Mesendoderm (in vitro differentiated cells): ENCODE data around the gene MAGED1.
A peak's percentile ranks its signal among the peaks of the same experiment; 100 is the strongest.

Source experiments
- DNase-seq: peaks from one replicate; pipeline ENCODE4 v3.0.0; 2013
- H2AK5ac ChIP-seq: 2 replicates; pipeline ENCODE4 v1.6.1; 2013; ENCODE audit warnings: low read length, inconsistent platforms
- H2BK120ac ChIP-seq: 2 replicates; pipeline ENCODE4 v1.6.1; 2013; ENCODE audit warnings: low read depth, mild to moderate bottlenecking, low read length, moderate library complexity, mixed read lengths
- H2BK15ac ChIP-seq: replicated peaks from 2 replicates; pipeline ENCODE4 v1.6.1; 2013; ENCODE audit warnings: low read depth, mild to moderate bottlenecking, moderate library complexity
- H2BK5ac ChIP-seq: 2 replicates; pipeline ENCODE4 v1.6.1; 2013; ENCODE audit warnings: low read length, inconsistent platforms
- H3K18ac ChIP-seq: 2 replicates; pipeline ENCODE4 v1.6.1; 2013; ENCODE audit warnings: mild to moderate bottlenecking, low read length, mixed read lengths
- H3K23ac ChIP-seq: one replicate; pipeline ENCODE4 v1.6.1; 2013; ENCODE audit warnings: low read length
- H3K27ac ChIP-seq: 2 replicates; pipeline ENCODE4 v1.5.1; 2013; ENCODE audit warnings: low read depth, mild to moderate bottlenecking, inconsistent platforms, low read length, moderate library complexity
- H3K27me3 ChIP-seq: 2 replicates; pipeline ENCODE4 v1.6.1; 2013; ENCODE audit warnings: low read length, control low read depth, mild to moderate bottlenecking, inconsistent platforms; ENCODE audit not compliant: insufficient read depth, poor library complexity
- H3K36me3 ChIP-seq: 2 replicates; pipeline ENCODE4 v1.6.1; 2013; ENCODE audit warnings: low read length, inconsistent platforms; ENCODE audit not compliant: control insufficient read depth, insufficient read depth
- H3K4ac ChIP-seq: one replicate; pipeline ENCODE4 v1.6.1; 2013; ENCODE audit warnings: low read depth, mild to moderate bottlenecking, low read length, moderate library complexity
- H3K4me1 ChIP-seq: 2 replicates; pipeline ENCODE4 v1.6.1; 2013; ENCODE audit warnings: low read depth, low read length, inconsistent platforms; ENCODE audit not compliant: control insufficient read depth
- H3K4me2 ChIP-seq: 2 replicates; pipeline ENCODE4 v1.6.1; 2013; ENCODE audit warnings: low read length
- H3K4me3 ChIP-seq: 2 replicates; pipeline ENCODE4 v1.5.1; 2013; ENCODE audit warnings: mild to moderate bottlenecking, low read length
- H3K56ac ChIP-seq: one replicate; pipeline ENCODE4 v1.6.1; 2013; ENCODE audit warnings: low read length
- H3K79me1 ChIP-seq: 2 replicates; pipeline ENCODE4 v1.6.1; 2013; ENCODE audit warnings: low read length, inconsistent platforms
- H3K79me2 ChIP-seq: 2 replicates; pipeline ENCODE4 v1.6.1; 2013; ENCODE audit warnings: mild to moderate bottlenecking, low read length; ENCODE audit not compliant: control insufficient read depth, insufficient read depth
- H3K9ac ChIP-seq: 2 replicates; pipeline ENCODE4 v1.6.1; 2013; ENCODE audit warnings: low read length, inconsistent platforms
- H4K5ac ChIP-seq: one replicate; pipeline ENCODE4 v1.6.1; 2013; ENCODE audit warnings: low read length
- H4K8ac ChIP-seq: one replicate; pipeline ENCODE4 v1.6.1; 2013; ENCODE audit warnings: low read depth, mild to moderate bottlenecking, control low read depth, low read length, moderate library complexity
- WGBS: extraction: QIAGEN DNeasy Blood & Tissue Kit; methylation state at CpG from one replicate; pipeline ENCODE4 v1.1.7; 2013; ENCODE audit warnings: low lambda C conversion rate, missing lambda C conversion rate; ENCODE audit not compliant: insufficient coverage; ENCODE audit errors: extremely low coverage; 5-methylcytosine and 5-hydroxymethylcytosine counted together

The MAGED1 gene

GRCh38 chrX:51891245-51891644 lies 2.2 kb upstream of the MAGED1 start:
- H2BK5ac ChIP-seq: no peak overlapping the region
- no peak overlapping the region for H4K5ac ChIP-seq
- H3K23ac ChIP-seq: no peak overlapping the region
- no peak overlapping the region for H3K56ac ChIP-seq
- H3K4ac ChIP-seq: no peak overlapping the region
- H2AK5ac ChIP-seq: no peak overlapping the region
- H3K4me1 ChIP-seq: no peaks in the 10 kb centered on the region
- peaks cover 3% of the 10 kb centered on the region for H3K79me1 ChIP-seq
- no peak overlapping the region for H3K9ac ChIP-seq
- no peak overlapping the region for H4K8ac ChIP-seq
- peaks cover 7% of the 10 kb centered on the region for H3K79me2 ChIP-seq
- WGBS: no CpG with 5 or more reads among the region's 1 CpG
- no peak overlapping the region for H3K4me3 ChIP-seq
- H3K27me3 ChIP-seq: no peaks in the 10 kb centered on the region
- no peak for DNase-seq
- H3K4me2 ChIP-seq: no peak overlapping the region
- H2BK120ac ChIP-seq: no peak overlapping the region
- H3K27ac ChIP-seq: no peak overlapping the region
- H2BK15ac ChIP-seq: no peak overlapping the region
- no peaks in the 10 kb centered on the region for H3K36me3 ChIP-seq
- no peak overlapping the region for H3K18ac ChIP-seq

- Histone ChIP-seq H4K5ac (no peak overlapping the region), H3K79me1 (peaks cover 3% of the 10 kb centered on the region), H3K18ac (no peak overlapping the region), H3K23ac (no peak overlapping the region), H2BK120ac (no peak overlapping the region), H4K8ac (no peak overlapping the region), H3K56ac (no peak overlapping the region), H3K4ac (no peak overlapping the region), H3K4me1 (no peaks in the 10 kb centered on the region), H3K4me3 (no peak overlapping the region), H3K9ac (no peak overlapping the region), H3K4me2 (no peak overlapping the region), H3K27me3 (no peaks in the 10 kb centered on the region), H3K79me2 (peaks cover 7% of the 10 kb centered on the region), H2BK5ac (no peak overlapping the region), H3K36me3 (no peaks in the 10 kb centered on the region), H2BK15ac (no peak overlapping the region), H3K27ac (no peak overlapping the region), H2AK5ac (no peak overlapping the region)
- peak; percentile 41 for DNase-seq
- WGBS: no CpG with 5 or more reads among the region's 6 CpGs
Observed at GRCh38 chrX:51891821-51892551, 1.4 kb upstream of the MAGED1 start.

- Histone ChIP-seq H3K4me1 (no peaks in the 10 kb centered on the region), H3K23ac (no peak overlapping the region), H3K4me2 (peak overlapping the region; percentile 27), H3K27ac (peak overlapping the region; percentile 73), H3K79me2 (peaks cover 7% of the 10 kb centered on the region), H3K56ac (peak overlapping the region; percentile 92), H3K9ac (peak overlapping the region; percentile 94), H4K8ac (no peak overlapping the region), H3K27me3 (no peaks in the 10 kb centered on the region), H2BK5ac (peak overlapping the region; percentile 45), H3K36me3 (peaks cover 5% of the 10 kb centered on the region), H3K18ac (peak overlapping the region; percentile 32), H3K4me3 (peak overlapping the region; percentile 91), H3K4ac (no peak overlapping the region), H2BK120ac (no peak overlapping the region), H3K79me1 (peaks cover 3% of the 10 kb centered on the region), H2BK15ac (no peak overlapping the region), H2AK5ac (no peak overlapping the region), H4K5ac (no peak overlapping the region)
- DNase-seq: peak; percentile 62
- WGBS: no CpG with 5 or more reads among the region's 32 CpGs
Observed at GRCh38 chrX:51893931-51894696, 691 bp downstream of the MAGED1 start.

- H2BK120ac ChIP-seq: no peak overlapping the region
- no peak overlapping the region for H2BK5ac ChIP-seq
- H3K4me2 ChIP-seq: peak overlapping the region; percentile 29
- peak overlapping the region; percentile 32 for H3K18ac ChIP-seq
- H4K8ac ChIP-seq: no peak overlapping the region
- no peaks in the 10 kb centered on the region for H3K27me3 ChIP-seq
- no peak overlapping the region for H4K5ac ChIP-seq
- no peak overlapping the region for H2BK15ac ChIP-seq
- peak overlapping the region; percentile 94 for H3K9ac ChIP-seq
- no peak overlapping the region for H2AK5ac ChIP-seq
- peaks cover 7% of the 10 kb centered on the region for H3K36me3 ChIP-seq
- peaks cover 3% of the 10 kb centered on the region for H3K79me1 ChIP-seq
- WGBS: no CpG with 5 or more reads among the region's 25 CpGs
- no peaks in the 10 kb centered on the region for H3K4me1 ChIP-seq
- H3K4ac ChIP-seq: no peak overlapping the region
- H3K23ac ChIP-seq: no peak overlapping the region
- DNase-seq: peak; percentile 46
- peak overlapping the region; percentile 91 for H3K4me3 ChIP-seq
- H3K79me2 ChIP-seq: peaks cover 7% of the 10 kb centered on the region
- no peak overlapping the region for H3K27ac ChIP-seq
- peak overlapping the region; percentile 92 for H3K56ac ChIP-seq
Observed at GRCh38 chrX:51894697-51895336, 1.4 kb downstream of the MAGED1 start.

GRCh38 chrX:51896626-51897025 lies 3.2 kb downstream of the MAGED1 start:
- WGBS: no CpG with 5 or more reads among the region's 12 CpGs
- no peaks in the 10 kb centered on the region for H3K27me3 ChIP-seq
- peaks cover 10% of the 10 kb centered on the region for H3K36me3 ChIP-seq
- no peak overlapping the region for H2BK5ac ChIP-seq
- no peak overlapping the region for H3K9ac ChIP-seq
- no peak overlapping the region for H2AK5ac ChIP-seq
- no peak overlapping the region for H3K23ac ChIP-seq
- H2BK15ac ChIP-seq: no peak overlapping the region
- no peak overlapping the region for H3K4ac ChIP-seq
- no peak overlapping the region for H3K4me2 ChIP-seq
- H3K79me2 ChIP-seq: peaks cover 7% of the 10 kb centered on the region
- no peak overlapping the region for H3K4me3 ChIP-seq
- H4K5ac ChIP-seq: no peak overlapping the region
- H3K79me1 ChIP-seq: peaks cover 3% of the 10 kb centered on the region
- no peak overlapping the region for H3K56ac ChIP-seq
- no peak overlapping the region for H3K27ac ChIP-seq
- H4K8ac ChIP-seq: no peak overlapping the region
- H3K4me1 ChIP-seq: no peaks in the 10 kb centered on the region
- no peak overlapping the region for H2BK120ac ChIP-seq
- H3K18ac ChIP-seq: no peak overlapping the region
- no peak for DNase-seq
